Right renal cortex interstitium (tissue), 3 donors: ENCODE measurements around the gene PBX3. TPM values are rescaled to one million over a fixed set of nuclear protein-coding genes. Genes with fewer than 3 reads are reported as not detected.

Experiments used
- DNase-seq, 3 donors: peaks; one replicate each; pipeline ENCODE4 v3.0.0-alpha.2; 2013; ENCODE audit warnings: low read depth in 3 of 3, low spot score in 2 of 3
- polyA plus RNA-seq, 3 donors: library from polyadenylated mRNA; unstranded; fragments of 120-200 nt; gene quantifications; one replicate each; pipeline ENCODE4 v1.2.1, GENCODE V29; 2013; ENCODE audit not compliant: insufficient read length in 3 of 3

PBX3 gene
- polyA plus RNA-seq, 3 donors: 30.1 to 31.5 (median 30.6) TPM

- no peak for DNase-seq
Measured at GRCh38 chr9:125968714-125969374, 221.7 kb downstream of the PBX3 start.

- DNase-seq: no peak
Measured at GRCh38 chr9:125969462-125969861, 222.3 kb downstream of the PBX3 start.

GRCh38 chr9:125969868-125970267, 222.7 kb downstream of the PBX3 start:
- DNase-seq: no peak

GRCh38 chr9:125970340-125970739, 223.2 kb downstream of the PBX3 start:
- DNase-seq: no peak

- DNase-seq: no peak
Measured at GRCh38 chr9:125971050-125971449, 223.9 kb downstream of the PBX3 start.

GRCh38 chr9:125972012-125972729, 225.0 kb downstream of the PBX3 start:
- no peak for DNase-seq

GRCh38 chr9:125973547-125973946, 226.4 kb downstream of the PBX3 start:
- no peak for DNase-seq

GRCh38 chr9:125974705-125975104, 227.5 kb downstream of the PBX3 start:
- no peak for DNase-seq

GRCh38 chr9:125977223-125977622, 230.1 kb downstream of the PBX3 start:
- DNase-seq: no peak

- no peak for DNase-seq
Measured at GRCh38 chr9:125979383-125979782, 232.2 kb downstream of the PBX3 start.

- DNase-seq: no peak
Measured at GRCh38 chr9:125982798-125983406, 235.7 kb downstream of the PBX3 start.

GRCh38 chr9:125983681-125984080, 236.5 kb downstream of the PBX3 start:
- no peak for DNase-seq

GRCh38 chr9:125984461-125984860, 237.3 kb downstream of the PBX3 start:
- no peak for DNase-seq

- no peak for DNase-seq
Measured at GRCh38 chr9:125985142-125985997, 238.2 kb downstream of the PBX3 start.

- no peak for DNase-seq
Measured at GRCh38 chr9:125985998-125986655, 239.0 kb downstream of the PBX3 start.

- DNase-seq: no peak
Measured at GRCh38 chr9:125986966-125987365, 239.8 kb downstream of the PBX3 start.

- DNase-seq: no peak
Measured at GRCh38 chr9:125987420-125987819, 240.2 kb downstream of the PBX3 start.

GRCh38 chr9:125988479-125989050, 241.4 kb downstream of the PBX3 start:
- DNase-seq: no peak

- no peak for DNase-seq
Measured at GRCh38 chr9:125989090-125989501, 241.9 kb downstream of the PBX3 start.

- no peak for DNase-seq
Measured at GRCh38 chr9:125989524-125990180, 242.5 kb downstream of the PBX3 start.
